OCI-LY1 (cell line): ENCODE measurements around the gene IGFBP4.

ENCODE experiments used
- H2AFZ ChIP-seq: fragments of 200-600 bp; sonication (generic), shearing (Covaris generic); 2 replicates; pipeline ENCODE4 v1.6.0; 2014; ENCODE audit warnings: antibody characterized with exemption, mild to moderate bottlenecking, low read length
- H3F3A ChIP-seq: fragments of 200-600 bp; sonication (generic), shearing (Covaris generic); 2 replicates; pipeline ENCODE4 v1.6.0; 2014; ENCODE audit warnings: mild to moderate bottlenecking, antibody characterized with exemption, low read length, moderate library complexity; ENCODE audit not compliant: insufficient read depth
- H3K27ac ChIP-seq: fragments of 200-600 bp; sonication (generic); 2 replicates; pipeline ENCODE4 v1.5.1; 2014; ENCODE audit warnings: low read length, mixed run types, mild to moderate bottlenecking, low read depth; ENCODE audit not compliant: poor library complexity, severe bottlenecking
- H3K27me3 ChIP-seq: fragments of 200-600 bp; sonication (generic); 2 replicates; pipeline ENCODE4 v1.6.0; 2014; ENCODE audit warnings: antibody characterized with exemption, mild to moderate bottlenecking, low read length, moderate library complexity; ENCODE audit not compliant: insufficient read depth
- H3K36me3 ChIP-seq: fragments of 200-600 bp; sonication (generic); 2 replicates; pipeline ENCODE4 v1.6.1; 2014; ENCODE audit warnings: mild to moderate bottlenecking, antibody characterized with exemption, low read length, moderate library complexity, mixed read lengths; ENCODE audit not compliant: insufficient read depth
- H3K4me1 ChIP-seq: fragments of 200-600 bp; sonication (generic); 2 replicates; pipeline ENCODE4 v1.5.1; 2014; ENCODE audit warnings: mild to moderate bottlenecking, low read length, moderate library complexity; ENCODE audit not compliant: insufficient read depth, severe bottlenecking
- H3K4me2 ChIP-seq: fragments of 200-600 bp; sonication (generic), shearing (Covaris generic); 2 replicates; pipeline ENCODE4 v1.6.1; 2014; ENCODE audit warnings: low read length
- H3K4me3 ChIP-seq: fragments of 200-600 bp; sonication (generic); 2 replicates; pipeline ENCODE4 v1.5.1; 2014; ENCODE audit warnings: low read length, low read depth, mild to moderate bottlenecking, mixed read lengths; ENCODE audit not compliant: poor library complexity, severe bottlenecking
- H3K79me2 ChIP-seq: fragments of 200-600 bp; shearing (Covaris generic); 2 replicates; pipeline ENCODE4 v1.6.1; 2016; ENCODE audit warnings: mixed run types, low read length, mixed read lengths; ENCODE audit not compliant: insufficient read depth
- H3K9ac ChIP-seq: fragments of 200-600 bp; sonication (generic), shearing (Covaris generic); 2 replicates; pipeline ENCODE4 v1.6.1; 2014; ENCODE audit warnings: mild to moderate bottlenecking, low read length, mixed read lengths
- H3K9me2 ChIP-seq: fragments of 200-600 bp; sonication (generic), shearing (Covaris generic); 2 replicates; pipeline ENCODE4 v1.6.1; 2014; ENCODE audit warnings: low read depth, mild to moderate bottlenecking, low read length, mixed read lengths
- H3K9me3 ChIP-seq: fragments of 200-600 bp; shearing (Covaris generic); 2 replicates; pipeline ENCODE4 v1.6.1; 2014; ENCODE audit warnings: low read length, mixed read lengths
- H4K20me1 ChIP-seq: fragments of 200-600 bp; sonication (generic), shearing (Covaris generic); 2 replicates; pipeline ENCODE4 v1.6.0; 2016; ENCODE audit warnings: mild to moderate bottlenecking, low read length; ENCODE audit not compliant: insufficient read depth
- EZH2 ChIP-seq: fragments of 200-600 bp; sonication (generic), shearing (Covaris generic); IDR thresholded peaks from 2 replicates; pipeline ENCODE4 v1.8.0; 2017; ENCODE audit warnings: borderline replicate concordance, mixed run types, mild to moderate bottlenecking, antibody characterized with exemption, low read length, moderate library complexity, mixed read lengths
- TF ChIP-seq, protein P1 (sequence below): fragments of 200-600 bp; sonication (generic), shearing (Covaris generic); IDR thresholded peaks from 2 replicates; pipeline ENCODE4 v1.5.1; 2017; ENCODE audit warnings: mild to moderate bottlenecking, antibody characterized with exemption, low read length, moderate library complexity, mixed read lengths

The IGFBP4 gene

DNA sequence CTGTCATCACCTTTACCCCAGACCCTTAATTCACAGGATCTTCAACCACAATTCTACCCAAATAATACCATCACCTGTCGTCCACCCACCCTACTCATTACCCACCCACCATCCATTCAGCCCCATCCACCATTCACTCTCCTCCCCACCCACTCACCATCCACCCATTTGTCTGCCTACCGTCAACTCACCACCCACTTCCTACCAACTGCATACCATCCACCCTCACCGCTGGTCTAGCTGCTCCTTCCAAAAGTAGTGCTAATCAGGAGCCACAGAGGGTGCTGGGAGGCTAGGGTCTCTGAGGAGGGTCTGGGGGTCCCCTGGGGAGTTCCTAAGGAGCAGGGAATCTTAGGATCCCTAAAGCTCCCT is 12.0 kb upstream of the IGFBP4 start:
- Histone ChIP-seq H3K9me2 (no peaks in the 10 kb centered on the region), H3K36me3 (no peaks in the 10 kb centered on the region), H3K4me2 (no peak overlapping the region), H3K4me1 (no peaks in the 10 kb centered on the region), H3K27ac (no peak overlapping the region), H3K79me2 (no peaks in the 10 kb centered on the region), H3K9ac (no peak overlapping the region), H4K20me1 (no peaks in the 10 kb centered on the region), H3K9me3 (no peaks in the 10 kb centered on the region), H3K4me3 (no peak overlapping the region), H3K27me3 (peaks cover 8% of the 10 kb centered on the region; the same call in 1 of the 2 replicates), H3F3A (no peaks in the 10 kb centered on the region), H2AFZ (no peak overlapping the region)
- TF ChIP-seq, protein P1, sequence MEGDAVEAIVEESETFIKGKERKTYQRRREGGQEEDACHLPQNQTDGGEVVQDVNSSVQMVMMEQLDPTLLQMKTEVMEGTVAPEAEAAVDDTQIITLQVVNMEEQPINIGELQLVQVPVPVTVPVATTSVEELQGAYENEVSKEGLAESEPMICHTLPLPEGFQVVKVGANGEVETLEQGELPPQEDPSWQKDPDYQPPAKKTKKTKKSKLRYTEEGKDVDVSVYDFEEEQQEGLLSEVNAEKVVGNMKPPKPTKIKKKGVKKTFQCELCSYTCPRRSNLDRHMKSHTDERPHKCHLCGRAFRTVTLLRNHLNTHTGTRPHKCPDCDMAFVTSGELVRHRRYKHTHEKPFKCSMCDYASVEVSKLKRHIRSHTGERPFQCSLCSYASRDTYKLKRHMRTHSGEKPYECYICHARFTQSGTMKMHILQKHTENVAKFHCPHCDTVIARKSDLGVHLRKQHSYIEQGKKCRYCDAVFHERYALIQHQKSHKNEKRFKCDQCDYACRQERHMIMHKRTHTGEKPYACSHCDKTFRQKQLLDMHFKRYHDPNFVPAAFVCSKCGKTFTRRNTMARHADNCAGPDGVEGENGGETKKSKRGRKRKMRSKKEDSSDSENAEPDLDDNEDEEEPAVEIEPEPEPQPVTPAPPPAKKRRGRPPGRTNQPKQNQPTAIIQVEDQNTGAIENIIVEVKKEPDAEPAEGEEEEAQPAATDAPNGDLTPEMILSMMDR, result no peak
- TF ChIP-seq EZH2, result no peak

DNA sequence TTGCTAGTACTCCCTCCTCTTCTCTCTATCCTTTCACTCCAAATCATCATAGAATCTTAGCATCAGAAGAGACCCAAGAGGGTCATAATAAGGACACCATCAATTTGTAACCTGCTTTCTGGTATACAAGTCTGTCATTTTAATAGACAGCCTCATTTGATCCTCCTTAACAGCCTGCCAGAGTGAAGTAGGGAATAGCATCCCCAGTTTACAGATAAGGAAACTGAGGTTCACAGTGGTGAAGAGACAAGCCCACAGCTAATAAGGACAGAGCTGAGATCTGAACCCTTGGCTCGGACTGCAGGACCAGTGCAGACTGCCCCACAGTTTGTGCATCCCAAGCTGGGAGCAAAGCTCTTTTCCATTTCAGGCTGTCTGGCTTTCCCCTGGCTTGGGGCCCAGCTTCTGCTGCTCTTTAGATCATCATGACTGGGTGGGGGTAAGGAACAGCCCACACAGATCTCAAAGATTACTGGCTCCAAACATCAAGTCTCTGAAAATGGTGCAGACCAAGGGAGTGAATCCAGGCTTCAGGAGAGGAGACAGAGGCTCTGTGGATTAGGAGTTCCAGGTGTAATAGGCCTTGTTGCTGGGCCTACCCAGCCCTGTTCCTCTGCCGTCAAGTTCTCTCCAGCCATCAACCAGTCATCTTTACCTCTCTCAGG is 10.3 kb upstream of the IGFBP4 start:
- Histone ChIP-seq H3K9me2 (no peaks in the 10 kb centered on the region), H3K4me3 (no peak overlapping the region), H3K4me2 (no peak overlapping the region), H3K9me3 (no peaks in the 10 kb centered on the region), H3K79me2 (no peaks in the 10 kb centered on the region), H3K27ac (no peak overlapping the region), H3F3A (no peaks in the 10 kb centered on the region), H3K36me3 (no peaks in the 10 kb centered on the region), H3K27me3 (peaks cover 8% of the 10 kb centered on the region; the same call in 1 of the 2 replicates), H3K4me1 (no peaks in the 10 kb centered on the region), H3K9ac (no peak overlapping the region), H2AFZ (no peak overlapping the region), H4K20me1 (no peaks in the 10 kb centered on the region)
- TF ChIP-seq, protein P1, result no peak
- no peak for TF ChIP-seq EZH2

DNA sequence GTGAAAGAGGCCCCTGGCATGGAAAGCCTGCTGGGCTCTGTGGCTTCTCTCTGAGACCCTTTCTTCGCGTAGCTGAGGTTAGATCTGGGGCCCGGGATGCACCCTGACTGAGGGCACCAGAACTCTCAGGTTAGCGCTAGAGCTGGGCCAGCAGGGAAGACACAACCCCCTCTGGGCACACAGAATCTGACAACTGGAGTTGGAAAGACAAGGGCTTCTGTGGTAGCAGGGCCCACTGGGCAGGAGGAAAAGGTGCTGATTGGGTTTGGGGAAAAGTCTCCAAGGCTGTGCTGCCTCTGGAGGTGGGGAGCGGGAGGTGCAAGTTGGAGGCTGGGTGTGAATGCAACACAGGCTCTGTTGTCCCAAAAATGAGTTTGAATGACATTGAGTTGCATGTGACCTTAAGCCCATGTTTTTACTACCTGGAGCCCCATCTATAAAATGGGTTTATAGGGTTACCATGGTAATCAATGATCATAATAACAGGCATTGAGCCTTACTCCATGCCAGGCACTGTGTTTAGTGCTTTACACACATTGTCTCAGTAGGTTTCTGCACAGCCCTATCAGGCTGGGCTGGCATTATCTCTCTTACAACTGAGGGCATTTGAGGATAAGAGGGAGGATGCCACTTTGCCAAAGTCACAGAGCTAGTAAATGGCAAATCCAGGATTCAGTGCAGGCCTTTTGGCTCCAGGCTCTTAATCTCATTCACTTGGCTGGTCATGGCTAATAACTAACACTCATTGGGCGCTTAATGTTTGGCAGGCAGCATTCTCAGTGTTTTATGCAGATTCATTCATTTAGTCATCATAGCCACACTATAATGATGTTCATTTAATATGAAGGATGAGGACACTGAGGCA is 9.5 kb upstream of the IGFBP4 start:
- Histone ChIP-seq H3K4me1 (no peaks in the 10 kb centered on the region), H3K27me3 (peaks cover 8% of the 10 kb centered on the region; the same call in 1 of the 2 replicates), H2AFZ (no peak overlapping the region), H3K9me2 (no peaks in the 10 kb centered on the region), H3K9me3 (no peaks in the 10 kb centered on the region), H3K27ac (no peak overlapping the region), H3K36me3 (no peaks in the 10 kb centered on the region), H3K4me3 (no peak overlapping the region), H3K79me2 (no peaks in the 10 kb centered on the region), H3F3A (no peaks in the 10 kb centered on the region), H4K20me1 (no peaks in the 10 kb centered on the region), H3K4me2 (no peak overlapping the region), H3K9ac (no peak overlapping the region)
- TF ChIP-seq, protein P1, result peak; percentile 52; the same call in 1 of the 2 replicates
- TF ChIP-seq EZH2, result no peak
